HCT116 (cell line): ENCODE measurements around the gene ELF1. TPM values are rescaled to one million over a fixed set of nuclear protein-coding genes. Genes with fewer than 3 reads are reported as not detected.

Source experiments
- ATAC-seq: fragments of 200-7000 bp; cut with Tn5 transposase; 2 replicates; pipeline ENCODE4 v1.9.1; 2020; ENCODE audit warnings: mild to moderate bottlenecking, moderate library complexity
- BruUV-seq: library from RNA; stranded (reverse); fragments of 400-500 nt; replicated peaks from 2 replicates; lab custom pipeline; 2021; lab: Mats Ljungman, UMichigan
- CTCF ChIA-PET: fragments of 300-600 bp; sonication (Branson Sonifier 250); formaldehyde crosslinking; loops from one replicate; lab custom pipeline; 2021; ENCODE audit warnings: antibody characterized with exemption; lab: Charles Lee
- POLR2A ChIA-PET: fragments of 300-600, 350-600 bp; sonication (Branson Sonifier 250); formaldehyde crosslinking; loops from one replicate; lab custom pipeline; 2021; ENCODE audit warnings: antibody characterized with exemption; lab: Charles Lee
- RAD21 ChIA-PET, 2 experiments: fragments of 300-600 bp; sonication (Branson Sonifier 250); formaldehyde crosslinking; loops; one replicate each; lab custom pipeline; 2023; ENCODE audit warnings: low total read pairs in 2 of 2; ENCODE audit not compliant: uncharacterized antibody in 2 of 2, unreplicated experiment in 2 of 2, low non-redundant PET in 1 of 2; lab: Charles Lee
- DNase-seq: peaks from one replicate; pipeline ENCODE4 v3.0.0-alpha.2; 2010; ENCODE audit warnings: low read depth, low spot score
- H2AFZ ChIP-seq: fragments of 200-600 bp; shearing (Covaris generic), sonication (generic); 2 replicates; pipeline ENCODE4 v1.6.1; 2017; ENCODE audit warnings: low read depth, mixed run types, mixed read lengths, antibody characterized with exemption, low read length; ENCODE audit not compliant: poor library complexity, severe bottlenecking
- H3K27ac ChIP-seq: 2 replicates; pipeline ENCODE4 v1.5.1; 2012; ENCODE audit warnings: low read depth, low read length
- H3K27me3 ChIP-seq: fragments of 200-600 bp; sonication (generic); 2 replicates; pipeline ENCODE4 v1.6.1; 2016; ENCODE audit warnings: mixed run types, low read length, mixed read lengths; ENCODE audit not compliant: insufficient read depth
- H3K36me3 ChIP-seq, 2 experiments: fragments of 200-500 bp in 1 of 2; fragments of 200-600 bp in 1 of 2; sonication (Bioruptor generic) in 1 of 2; sonication (generic) in 1 of 2; 2 replicates each; pipeline versions ENCODE4 v1.5.1 to v1.6.1; 2014 to 2016; ENCODE audit warnings: low read length in 2 of 2, inconsistent platforms in 1 of 2, mixed read lengths in 1 of 2, mixed run types in 1 of 2; ENCODE audit not compliant: insufficient read depth in 2 of 2, control insufficient read depth in 1 of 2
- H3K4me1 ChIP-seq, 2 experiments: fragments of 200-600 bp in 1 of 2; sonication (generic) in 1 of 2; 2 replicates each; pipeline versions ENCODE4 v1.5.1 to v1.6.1; 2012 to 2017; ENCODE audit warnings: low read length in 2 of 2, inconsistent platforms in 1 of 2, mild to moderate bottlenecking in 1 of 2, mixed read lengths in 1 of 2, mixed run types in 1 of 2, moderate library complexity in 1 of 2; ENCODE audit not compliant: insufficient read depth in 2 of 2, control insufficient read depth in 1 of 2
- H3K4me2 ChIP-seq: fragments of 200-600 bp; sonication (generic); 2 replicates; pipeline ENCODE4 v1.6.1; 2017; ENCODE audit warnings: mixed run types, low read length, mixed read lengths
- H3K4me3 ChIP-seq, 2 experiments: fragments of 200-600 bp in 1 of 2; sonication (generic) in 1 of 2; replicated peaks in 1 of 2; 2 replicates each; pipeline ENCODE4 v1.5.1; 2011 to 2016; ENCODE audit warnings: low read length in 2 of 2, control low read depth in 1 of 2, low read depth in 1 of 2, mild to moderate bottlenecking in 1 of 2, mixed read lengths in 1 of 2, mixed run types in 1 of 2
- H3K79me2 ChIP-seq: fragments of 200-600 bp; sonication (generic); 2 replicates; pipeline ENCODE4 v1.6.1; 2017; ENCODE audit warnings: mild to moderate bottlenecking, mixed run types, low read length, moderate library complexity, mixed read lengths; ENCODE audit not compliant: insufficient read depth
- H3K9ac ChIP-seq: fragments of 200-600 bp; sonication (generic); 2 replicates; pipeline ENCODE4 v1.6.1; 2016; ENCODE audit warnings: low read length, mixed read lengths
- H3K9me2 ChIP-seq: fragments of 200-600 bp; sonication (generic), shearing (Covaris generic); 2 replicates; pipeline ENCODE4 v1.6.1; 2017; ENCODE audit warnings: mixed run types, mild to moderate bottlenecking, moderate library complexity; ENCODE audit not compliant: insufficient read depth
- H3K9me3 ChIP-seq, 2 experiments: fragments of 200-500 bp in 1 of 2; fragments of 200-600 bp in 1 of 2; sonication (Bioruptor generic) in 1 of 2; sonication (generic) in 1 of 2; 2 replicates each; pipeline ENCODE4 v1.6.1; 2014 to 2017; ENCODE audit warnings: low read length in 2 of 2, mixed read lengths in 2 of 2, inconsistent platforms in 1 of 2, low read depth in 1 of 2, mild to moderate bottlenecking in 1 of 2, mixed run types in 1 of 2, moderate library complexity in 1 of 2; ENCODE audit not compliant: control insufficient read depth in 1 of 2, insufficient read depth in 1 of 2
- H4K20me1 ChIP-seq: fragments of 200-600 bp; sonication (generic), shearing (Covaris generic); 2 replicates; pipeline ENCODE4 v1.6.1; 2017; ENCODE audit warnings: mixed run types, mild to moderate bottlenecking, moderate library complexity; ENCODE audit not compliant: insufficient read depth
- FOSL1 ChIP-seq: IDR thresholded peaks from 2 replicates; pipeline ENCODE4 v1.6.1; 2012; ENCODE audit warnings: low read depth
- POLR2AphosphoS5 ChIP-seq: IDR thresholded peaks from 2 replicates; pipeline ENCODE4 v1.6.1; 2011; ENCODE audit warnings: mild to moderate bottlenecking, low read depth, low read length, moderate library complexity
- RAD21 ChIP-seq: IDR thresholded peaks from 2 replicates; pipeline ENCODE4 v1.6.1; 2012; ENCODE audit warnings: low read depth, mild to moderate bottlenecking
- SP1 ChIP-seq: IDR thresholded peaks from 2 replicates; pipeline ENCODE4 v1.6.1; 2012; ENCODE audit warnings: low read depth
- intact Hi-C: fragments of 100-400 bp; cut with micrococcal nuclease; formaldehyde crosslinking; loops from 2 replicates; pipeline ENCODE4 v1.10.0; 2022
- total RNA-seq: library from RNA; stranded (reverse); gene quantifications from one replicate; pipeline ENCODE4 v1.2.1, GENCODE V29; 2021; ENCODE audit not compliant: unreplicated experiment
- TF ChIP-seq, protein P1 (sequence below), 3 experiments: fragments of 200-600 bp in 1 of 3; sonication (generic) in 1 of 3; IDR thresholded peaks in 2 of 3; conservative IDR thresholded peaks in 1 of 3; 2 replicates each; pipeline ENCODE4 v1.5.1; 2012 to 2017; ENCODE audit warnings: low read depth in 2 of 3, low read length in 2 of 3, antibody characterized with exemption in 1 of 3, borderline replicate concordance in 1 of 3, control low read depth in 1 of 3, mild to moderate bottlenecking in 1 of 3, mixed read lengths in 1 of 3, mixed run types in 1 of 3, moderate library complexity in 1 of 3; ENCODE audit not compliant: insufficient read depth in 1 of 3
- TF ChIP-seq, protein P2 (sequence below): IDR thresholded peaks from 2 replicates; pipeline ENCODE4 v1.6.1; 2012
- TF ChIP-seq, protein P3 (sequence below): IDR thresholded peaks from 2 replicates; pipeline ENCODE4 v1.6.1; 2011; ENCODE audit warnings: mild to moderate bottlenecking, low read length, moderate library complexity; ENCODE audit not compliant: insufficient replicate concordance; ENCODE audit errors: extremely low read depth

The ELF1 gene
- total RNA-seq, 1 experiment from 2014 or later = 30.0 TPM

GRCh38 chr13:41056826-41057711, 38.0 kb upstream of the ELF1 start:
- ATAC-seq = no peak
- TF ChIP-seq, protein P1, sequence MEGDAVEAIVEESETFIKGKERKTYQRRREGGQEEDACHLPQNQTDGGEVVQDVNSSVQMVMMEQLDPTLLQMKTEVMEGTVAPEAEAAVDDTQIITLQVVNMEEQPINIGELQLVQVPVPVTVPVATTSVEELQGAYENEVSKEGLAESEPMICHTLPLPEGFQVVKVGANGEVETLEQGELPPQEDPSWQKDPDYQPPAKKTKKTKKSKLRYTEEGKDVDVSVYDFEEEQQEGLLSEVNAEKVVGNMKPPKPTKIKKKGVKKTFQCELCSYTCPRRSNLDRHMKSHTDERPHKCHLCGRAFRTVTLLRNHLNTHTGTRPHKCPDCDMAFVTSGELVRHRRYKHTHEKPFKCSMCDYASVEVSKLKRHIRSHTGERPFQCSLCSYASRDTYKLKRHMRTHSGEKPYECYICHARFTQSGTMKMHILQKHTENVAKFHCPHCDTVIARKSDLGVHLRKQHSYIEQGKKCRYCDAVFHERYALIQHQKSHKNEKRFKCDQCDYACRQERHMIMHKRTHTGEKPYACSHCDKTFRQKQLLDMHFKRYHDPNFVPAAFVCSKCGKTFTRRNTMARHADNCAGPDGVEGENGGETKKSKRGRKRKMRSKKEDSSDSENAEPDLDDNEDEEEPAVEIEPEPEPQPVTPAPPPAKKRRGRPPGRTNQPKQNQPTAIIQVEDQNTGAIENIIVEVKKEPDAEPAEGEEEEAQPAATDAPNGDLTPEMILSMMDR (IDR thresholded peaks at IDR 0.05 in 2 of 3, conservative IDR thresholded peaks at IDR 0.05 in 1 of 3; ENCODE audit: borderline replicate concordance in 1 of 3, insufficient read depth in 1 of 3, low read depth in 2 of 3, low read length in 2 of 3) = no peak
- TF ChIP-seq RAD21 (no peak), SP1 (no peak), FOSL1 (no peak), POLR2AphosphoS5 (no peak)
- TF ChIP-seq, protein P2, sequence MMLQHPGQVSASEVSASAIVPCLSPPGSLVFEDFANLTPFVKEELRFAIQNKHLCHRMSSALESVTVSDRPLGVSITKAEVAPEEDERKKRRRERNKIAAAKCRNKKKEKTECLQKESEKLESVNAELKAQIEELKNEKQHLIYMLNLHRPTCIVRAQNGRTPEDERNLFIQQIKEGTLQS = no peak
- TF ChIP-seq, protein P3, sequence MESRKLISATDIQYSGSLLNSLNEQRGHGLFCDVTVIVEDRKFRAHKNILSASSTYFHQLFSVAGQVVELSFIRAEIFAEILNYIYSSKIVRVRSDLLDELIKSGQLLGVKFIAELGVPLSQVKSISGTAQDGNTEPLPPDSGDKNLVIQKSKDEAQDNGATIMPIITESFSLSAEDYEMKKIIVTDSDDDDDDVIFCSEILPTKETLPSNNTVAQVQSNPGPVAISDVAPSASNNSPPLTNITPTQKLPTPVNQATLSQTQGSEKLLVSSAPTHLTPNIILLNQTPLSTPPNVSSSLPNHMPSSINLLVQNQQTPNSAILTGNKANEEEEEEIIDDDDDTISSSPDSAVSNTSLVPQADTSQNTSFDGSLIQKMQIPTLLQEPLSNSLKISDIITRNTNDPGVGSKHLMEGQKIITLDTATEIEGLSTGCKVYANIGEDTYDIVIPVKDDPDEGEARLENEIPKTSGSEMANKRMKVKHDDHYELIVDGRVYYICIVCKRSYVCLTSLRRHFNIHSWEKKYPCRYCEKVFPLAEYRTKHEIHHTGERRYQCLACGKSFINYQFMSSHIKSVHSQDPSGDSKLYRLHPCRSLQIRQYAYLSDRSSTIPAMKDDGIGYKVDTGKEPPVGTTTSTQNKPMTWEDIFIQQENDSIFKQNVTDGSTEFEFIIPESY = no peak
- no peak overlapping the region for H3K4me3 ChIP-seq
- no peaks in the 10 kb centered on the region for H4K20me1 ChIP-seq
- H3K27ac ChIP-seq = no peak overlapping the region
- peaks cover 30 to 59% of the 10 kb centered on the region in 2 experiments for H3K4me1 ChIP-seq
- H3K9me2 ChIP-seq = no peaks in the 10 kb centered on the region
- no TSS peak for BruUV-seq
- CTCF ChIA-PET = interaction anchor here (2.8 kb wide), 1 partner anchor 280 kb away, joined by 9 read pairs; no protein-coding TSS in a partner anchor
- no peak overlapping the region for H3K9ac ChIP-seq
- RAD21 ChIA-PET = no interaction called here
- H3K4me2 ChIP-seq = no peak overlapping the region
- peaks cover 56% of the 10 kb centered on the region for H3K79me2 ChIP-seq
- no peaks in the 10 kb centered on the region for H3K27me3 ChIP-seq
- DNase-seq = no peak
- intact Hi-C loops = loop anchor here (10.0 kb wide), 1 partner anchor 82 kb away; no protein-coding TSS in a partner anchor
- H3K36me3 ChIP-seq = no peaks in the 10 kb centered on the region
- no peak overlapping the region for H2AFZ ChIP-seq
- no peaks in the 10 kb centered on the region for H3K9me3 ChIP-seq
- POLR2A ChIA-PET = no interaction called here
